Tibial nerve (tissue), 4 donors: ENCODE data around the gene CAMK2B. TPM values are rescaled to one million over a fixed set of nuclear protein-coding genes. Genes with fewer than 3 reads are reported as not detected.

Experiments used
- DNase-seq, 2 donors: peaks; one replicate each; pipeline ENCODE4 v3.0.0-alpha.2; 2019; ENCODE audit warnings: low spot score in 2 of 2
- H3K27ac ChIP-seq, 4 donors: fragments of 200-600 bp; sonication (generic) in 3 of 4; one replicate each; pipeline ENCODE4 v1.5.1; 2017 to 2019; ENCODE audit warnings: mild to moderate bottlenecking in 1 of 4
- H3K27me3 ChIP-seq, 2 donors: fragments of 200-600 bp; sonication (generic) in 1 of 2; one replicate each; pipeline versions ENCODE4 v1.5.1 to v1.6.0; 2017 to 2019
- H3K36me3 ChIP-seq, 3 donors: fragments of 200-600 bp; sonication (generic); one replicate each; pipeline ENCODE4 v1.5.1; 2018 to 2019
- H3K4me1 ChIP-seq, 4 donors: fragments of 200-600 bp; sonication (generic) in 3 of 4; one replicate each; pipeline ENCODE4 v1.5.1; 2017 to 2019
- H3K4me3 ChIP-seq, 4 donors: fragments of 200-600 bp; sonication (generic) in 3 of 4; one replicate each; pipeline ENCODE4 v1.5.1; 2017 to 2019; ENCODE audit warnings: mild to moderate bottlenecking in 1 of 4, moderate library complexity in 1 of 4
- H3K9me3 ChIP-seq, 4 donors: fragments of 200-600 bp; sonication (generic) in 3 of 4; one replicate each; pipeline ENCODE4 v1.5.1; 2017 to 2019
- EP300 ChIP-seq, 2 donors: sonication (generic); formaldehyde crosslinking; IDR thresholded peaks; one replicate each; pipeline ENCODE4 v1.6.1; 2017; ENCODE audit warnings: antibody characterized with exemption in 2 of 2, mild to moderate bottlenecking in 1 of 2
- POLR2A ChIP-seq, 2 donors: fragments of 450-650 bp; IDR thresholded peaks; one replicate each; pipeline ENCODE4 v1.6.1; 2017; ENCODE audit warnings: antibody characterized with exemption in 2 of 2, mild to moderate bottlenecking in 2 of 2, moderate library complexity in 2 of 2
- WGBS, 2 donors: methylation state at CpG; one replicate each; pipeline ENCODE4 v1.1.5; 2018; 5-methylcytosine and 5-hydroxymethylcytosine counted together
- total RNA-seq, 4 donors: library from RNA; depleted of rRNA; stranded (reverse); fragments of >200 nt; gene quantifications; one replicate each; pipeline ENCODE4 v1.1.0, GENCODE V29; 2016
- TF ChIP-seq, protein P1 (sequence below), 5 experiments: fragments of 200-600 bp in 3 of 5; fragments of 450-650 bp in 2 of 5; sonication (generic) in 3 of 5; IDR thresholded peaks; one replicate each; pipeline ENCODE4 v1.5.1; 2016 to 2019; ENCODE audit warnings: antibody characterized with exemption in 5 of 5, mild to moderate bottlenecking in 3 of 5, moderate library complexity in 2 of 5

CAMK2B gene
- total RNA-seq, 4 donors from 2014 or later, result 9.0 to 14.7 (median 10.9) TPM

- no peaks in the 10 kb centered on the region for H3K36me3 ChIP-seq
- no peaks in the 10 kb centered on the region for H3K9me3 ChIP-seq
- H3K4me3 ChIP-seq, result no peak overlapping the region
- peak in 1 of 2 donors; percentile 5 for DNase-seq
- H3K27ac ChIP-seq, result peak overlapping the region in 2 of 4 donors; percentile 70 to 80
- peaks cover 0 to 32% (median 5%) of the 10 kb centered on the region in 4 donors for H3K4me1 ChIP-seq
- TF ChIP-seq EP300 (IDR thresholded peaks at IDR 0.05), result no peak
- no peak for TF ChIP-seq POLR2A (IDR thresholded peaks at IDR 0.05)
- TF ChIP-seq, protein P1, sequence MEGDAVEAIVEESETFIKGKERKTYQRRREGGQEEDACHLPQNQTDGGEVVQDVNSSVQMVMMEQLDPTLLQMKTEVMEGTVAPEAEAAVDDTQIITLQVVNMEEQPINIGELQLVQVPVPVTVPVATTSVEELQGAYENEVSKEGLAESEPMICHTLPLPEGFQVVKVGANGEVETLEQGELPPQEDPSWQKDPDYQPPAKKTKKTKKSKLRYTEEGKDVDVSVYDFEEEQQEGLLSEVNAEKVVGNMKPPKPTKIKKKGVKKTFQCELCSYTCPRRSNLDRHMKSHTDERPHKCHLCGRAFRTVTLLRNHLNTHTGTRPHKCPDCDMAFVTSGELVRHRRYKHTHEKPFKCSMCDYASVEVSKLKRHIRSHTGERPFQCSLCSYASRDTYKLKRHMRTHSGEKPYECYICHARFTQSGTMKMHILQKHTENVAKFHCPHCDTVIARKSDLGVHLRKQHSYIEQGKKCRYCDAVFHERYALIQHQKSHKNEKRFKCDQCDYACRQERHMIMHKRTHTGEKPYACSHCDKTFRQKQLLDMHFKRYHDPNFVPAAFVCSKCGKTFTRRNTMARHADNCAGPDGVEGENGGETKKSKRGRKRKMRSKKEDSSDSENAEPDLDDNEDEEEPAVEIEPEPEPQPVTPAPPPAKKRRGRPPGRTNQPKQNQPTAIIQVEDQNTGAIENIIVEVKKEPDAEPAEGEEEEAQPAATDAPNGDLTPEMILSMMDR (IDR thresholded peaks at IDR 0.05), result no peak
- 81 to 82% methylated on average over 15 of the region's 15 CpGs for WGBS, 2 donors
- no peaks in the 10 kb centered on the region for H3K27me3 ChIP-seq
Measured at GRCh38 chr7:44279731-44280505, 45.5 kb downstream of the CAMK2B start.

DNA sequence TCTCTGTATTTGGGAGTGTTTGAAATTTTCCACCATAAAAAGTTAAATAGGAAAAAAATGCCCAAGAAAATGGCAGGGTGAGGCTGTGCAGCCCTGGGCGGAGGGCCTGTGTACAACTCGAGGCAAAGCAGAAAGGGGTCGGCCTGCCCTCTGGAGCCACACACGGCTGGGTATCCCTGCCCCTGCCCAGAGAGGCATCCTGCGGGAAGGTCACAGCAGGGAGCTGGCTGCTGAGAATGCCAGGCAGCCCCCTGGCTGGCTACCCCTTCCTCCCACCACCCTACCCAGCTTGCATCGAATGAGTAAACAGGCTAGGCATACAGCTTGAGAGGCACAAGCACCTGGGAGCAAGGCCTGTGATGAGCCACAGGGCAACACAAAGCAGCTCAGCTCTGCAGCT is 46.1 kb downstream of the CAMK2B start:
- Histone ChIP-seq H3K9me3 (no peaks in the 10 kb centered on the region), H3K4me1 (peaks cover 0 to 32% (median 5%) of the 10 kb centered on the region in 4 donors), H3K27me3 (no peaks in the 10 kb centered on the region), H3K4me3 (no peak overlapping the region), H3K27ac (peak overlapping the region in 1 of 4 donors; percentile 80), H3K36me3 (no peaks in the 10 kb centered on the region)
- TF ChIP-seq, protein P1 (IDR thresholded peaks at IDR 0.05), result no peak
- TF ChIP-seq POLR2A (IDR thresholded peaks at IDR 0.05), result no peak
- 68 to 73% methylated on average over 6 of the region's 6 CpGs for WGBS, 2 donors
- DNase-seq, result no peak

DNA sequence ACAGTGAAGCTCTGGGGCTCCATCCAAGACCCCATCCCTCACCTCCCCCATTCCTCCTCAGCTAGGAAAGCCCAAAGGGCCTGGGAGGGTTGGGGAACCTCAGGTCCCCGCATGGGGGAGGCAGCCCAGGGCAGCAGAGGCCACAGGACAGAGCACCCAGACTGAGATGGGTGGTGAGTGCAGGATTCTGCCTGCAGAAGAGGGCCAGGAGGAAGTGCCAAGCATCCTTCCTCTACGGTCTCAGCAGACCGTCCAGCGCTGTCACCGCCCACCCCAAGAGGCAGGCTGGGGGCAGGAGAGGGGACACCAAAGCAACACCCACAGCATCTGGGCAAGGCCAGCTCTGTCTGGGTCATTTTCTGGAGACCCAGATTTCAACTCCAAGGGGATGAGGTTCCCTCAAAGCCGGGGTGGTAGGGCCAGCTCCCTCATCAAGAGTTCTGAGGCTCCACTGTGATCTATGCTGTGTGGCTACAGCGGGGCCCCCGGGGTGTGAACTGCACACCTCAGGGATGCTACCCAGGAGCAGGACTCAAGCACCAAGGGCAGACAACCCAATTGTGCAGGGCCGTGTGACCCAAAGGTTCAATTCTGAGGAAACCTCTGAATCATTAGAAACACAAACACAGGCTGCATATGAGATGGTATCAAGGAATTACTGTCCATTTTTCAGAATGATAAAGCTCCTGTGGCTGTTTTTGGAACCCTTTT is 46.8 kb downstream of the CAMK2B start:
- Histone ChIP-seq H3K9me3 (no peaks in the 10 kb centered on the region), H3K4me1 (peaks cover 0 to 32% (median 5%) of the 10 kb centered on the region in 4 donors), H3K36me3 (no peaks in the 10 kb centered on the region), H3K4me3 (no peak overlapping the region), H3K27ac (peak overlapping the region in 1 of 4 donors; percentile 80), H3K27me3 (no peaks in the 10 kb centered on the region)
- TF ChIP-seq EP300 (IDR thresholded peaks at IDR 0.05) (no peak), POLR2A (IDR thresholded peaks at IDR 0.05) (no peak)
- TF ChIP-seq, protein P1 (IDR thresholded peaks at IDR 0.05), result no peak
- DNase-seq, result no peak
- 67 to 73% methylated on average over 8 to 9 of the region's 9 CpGs for WGBS, 2 donors

DNA sequence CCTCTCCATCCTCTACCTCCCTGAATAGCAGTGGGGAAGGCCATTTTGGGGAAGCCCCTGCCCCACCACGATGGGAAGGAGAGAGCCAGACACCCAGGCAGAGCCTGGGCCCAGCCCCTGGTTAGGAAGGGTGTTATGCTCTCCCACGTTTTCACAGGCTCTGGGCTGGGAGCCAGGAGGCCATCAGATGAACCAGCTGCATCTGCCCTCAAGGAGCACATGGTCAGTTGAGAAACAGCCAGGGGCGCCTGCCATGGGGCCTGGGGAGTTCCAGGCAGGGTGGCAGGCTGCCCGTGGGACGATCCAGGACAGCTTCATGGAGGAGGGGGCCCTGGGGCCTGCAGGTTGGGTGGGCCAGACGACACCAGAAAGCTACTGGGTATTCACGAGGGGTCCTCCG is 47.5 kb downstream of the CAMK2B start:
- no peak for DNase-seq
- Histone ChIP-seq H3K4me1 (peaks cover 0 to 32% (median 5%) of the 10 kb centered on the region in 4 donors), H3K36me3 (no peaks in the 10 kb centered on the region), H3K4me3 (no peak overlapping the region), H3K9me3 (no peaks in the 10 kb centered on the region), H3K27ac (peak overlapping the region in 2 of 4 donors; percentile 64 to 80), H3K27me3 (no peaks in the 10 kb centered on the region)
- TF ChIP-seq, protein P1 (IDR thresholded peaks at IDR 0.05), result no peak
- TF ChIP-seq EP300 (IDR thresholded peaks at IDR 0.05) (no peak), POLR2A (IDR thresholded peaks at IDR 0.05) (no peak)
- 67 to 71% methylated on average over 8 of the region's 8 CpGs for WGBS, 2 donors

GRCh38 chr7:44277391-44277790 is 48.0 kb downstream of the CAMK2B start:
- no peaks in the 10 kb centered on the region for H3K36me3 ChIP-seq
- TF ChIP-seq, protein P1 (IDR thresholded peaks at IDR 0.05), result no peak
- no peak for TF ChIP-seq POLR2A (IDR thresholded peaks at IDR 0.05)
- no peak for TF ChIP-seq EP300 (IDR thresholded peaks at IDR 0.05)
- no peak overlapping the region for H3K4me3 ChIP-seq
- no peaks in the 10 kb centered on the region for H3K27me3 ChIP-seq
- peak overlapping the region in 2 of 4 donors; percentile 64 to 80 for H3K27ac ChIP-seq
- H3K9me3 ChIP-seq, result no peaks in the 10 kb centered on the region
- DNase-seq, result no peak
- WGBS, 2 donors, result 71 to 78% methylated on average over 8 to 11 of the region's 11 CpGs
- H3K4me1 ChIP-seq, result peaks cover 0 to 32% (median 5%) of the 10 kb centered on the region in 4 donors
